Type B pancreatic cell (in vitro differentiated cells): ENCODE measurements around the gene FNBP1. TPM values are rescaled to one million over a fixed set of nuclear protein-coding genes. Genes with fewer than 3 reads are reported as not detected.
A peak's percentile ranks its signal among the peaks of the same experiment; 100 is the strongest.
"Not testable (repeated sequence)": the region's sequence is repeated elsewhere in the genome, so short reads cannot be mapped to it uniquely, and the experiment has no call there.

Experiments
- DNase-seq: peaks from one replicate; pipeline ENCODE4 v3.0.0; 2021; ENCODE audit warnings: mixed read lengths; ENCODE audit not compliant: unreplicated experiment; ENCODE audit errors: extremely low spot score
- H3K27ac Mint-ChIP-seq: 2 replicates; pipeline ENCODE4 v1.8.0; 2021; ENCODE audit warnings: mild to moderate bottlenecking, mixed read lengths
- H3K27me3 Mint-ChIP-seq: 2 replicates; pipeline ENCODE4 v1.8.0; 2021; ENCODE audit warnings: mixed read lengths
- H3K36me3 Mint-ChIP-seq: 2 replicates; pipeline ENCODE4 v1.8.0; 2021; ENCODE audit warnings: mixed read lengths
- H3K4me1 Mint-ChIP-seq: one replicate; pipeline ENCODE4 v1.8.0; 2021; ENCODE audit warnings: mixed read lengths; ENCODE audit not compliant: unreplicated experiment
- H3K4me3 Mint-ChIP-seq: 2 replicates; pipeline ENCODE4 v1.8.0; 2021; ENCODE audit warnings: mild to moderate bottlenecking, mixed read lengths
- H3K9me3 Mint-ChIP-seq: 2 replicates; pipeline ENCODE4 v1.8.0; 2021; ENCODE audit warnings: mixed read lengths
- CTCF ChIP-seq: fragments of 200-600 bp; sonication (generic); conservative IDR thresholded peaks from 2 replicates; pipeline ENCODE4 v1.5.0; 2021; ENCODE audit warnings: antibody characterized with exemption, mild to moderate bottlenecking
- total RNA-seq: library from RNA; stranded (reverse); gene quantifications from 2 replicates; pipeline ENCODE4 v1.2.1, GENCODE V29; 2021; ENCODE audit warnings: low replicate concordance

The FNBP1 gene
- total RNA-seq, 1 donor from 2014 or later, result 38.6 TPM

- no peak overlapping the region for H3K27ac Mint-ChIP-seq
- no peaks in the 10 kb centered on the region for H3K9me3 Mint-ChIP-seq
- TF ChIP-seq CTCF, result no peak
- H3K4me3 Mint-ChIP-seq, result no peak overlapping the region
- peaks cover 20% of the 10 kb centered on the region for H3K36me3 Mint-ChIP-seq
- peaks cover 13% of the 10 kb centered on the region for H3K4me1 Mint-ChIP-seq
- no peak for DNase-seq
- H3K27me3 Mint-ChIP-seq, result no peaks in the 10 kb centered on the region
These were observed 147.4 kb downstream of the FNBP1 start for GRCh38 chr9:129895376-129896268.

- DNase-seq, result no peak
- Mint-ChIP-seq H3K27ac (no peak overlapping the region), H3K4me3 (no peak overlapping the region), H3K4me1 (peaks cover 18% of the 10 kb centered on the region), H3K36me3 (peaks cover 21% of the 10 kb centered on the region), H3K27me3 (no peaks in the 10 kb centered on the region), H3K9me3 (no peaks in the 10 kb centered on the region)
- TF ChIP-seq CTCF, result no peak
These were observed 148.7 kb downstream of the FNBP1 start for GRCh38 chr9:129894120-129894823.

- H3K36me3 Mint-ChIP-seq, result peaks cover 15% of the 10 kb centered on the region
- DNase-seq, result no peak
- peak overlapping the region; percentile 20 for H3K27ac Mint-ChIP-seq
- peaks cover 30% of the 10 kb centered on the region for H3K4me1 Mint-ChIP-seq
- TF ChIP-seq CTCF, result no peak
- no peaks in the 10 kb centered on the region for H3K9me3 Mint-ChIP-seq
- H3K4me3 Mint-ChIP-seq, result no peak overlapping the region
- no peaks in the 10 kb centered on the region for H3K27me3 Mint-ChIP-seq
These were observed 151.4 kb downstream of the FNBP1 start for GRCh38 chr9:129891569-129891968.

- peaks cover 15% of the 10 kb centered on the region for H3K36me3 Mint-ChIP-seq
- not testable (repeated sequence) for DNase-seq, H3K4me3 Mint-ChIP-seq, H3K27me3 Mint-ChIP-seq, H3K9me3 Mint-ChIP-seq
- H3K27ac Mint-ChIP-seq, result peak overlapping the region; percentile 16
- peaks cover 35% of the 10 kb centered on the region for H3K4me1 Mint-ChIP-seq
These were observed 152.2 kb downstream of the FNBP1 start for GRCh38 chr9:129890718-129891299.

- DNase-seq, result no peak
- Mint-ChIP-seq H3K9me3 (no peaks in the 10 kb centered on the region), H3K4me3 (no peak overlapping the region), H3K4me1 (peaks cover 41% of the 10 kb centered on the region), H3K36me3 (peaks cover 15% of the 10 kb centered on the region), H3K27ac (peak overlapping the region; percentile 61), H3K27me3 (no peaks in the 10 kb centered on the region)
- no peak for TF ChIP-seq CTCF
These were observed 152.9 kb downstream of the FNBP1 start for GRCh38 chr9:129889941-129890717.
